NCI-H128 (cell line): Measurements from ENCODE around the gene SLC7A6OS.

Experiments used
- DNase-seq: peaks from one replicate; lab custom pipeline; 2025; ENCODE audit not compliant: unreplicated experiment; lab: John Stamatoyannopoulos, UW

The SLC7A6OS gene

DNA sequence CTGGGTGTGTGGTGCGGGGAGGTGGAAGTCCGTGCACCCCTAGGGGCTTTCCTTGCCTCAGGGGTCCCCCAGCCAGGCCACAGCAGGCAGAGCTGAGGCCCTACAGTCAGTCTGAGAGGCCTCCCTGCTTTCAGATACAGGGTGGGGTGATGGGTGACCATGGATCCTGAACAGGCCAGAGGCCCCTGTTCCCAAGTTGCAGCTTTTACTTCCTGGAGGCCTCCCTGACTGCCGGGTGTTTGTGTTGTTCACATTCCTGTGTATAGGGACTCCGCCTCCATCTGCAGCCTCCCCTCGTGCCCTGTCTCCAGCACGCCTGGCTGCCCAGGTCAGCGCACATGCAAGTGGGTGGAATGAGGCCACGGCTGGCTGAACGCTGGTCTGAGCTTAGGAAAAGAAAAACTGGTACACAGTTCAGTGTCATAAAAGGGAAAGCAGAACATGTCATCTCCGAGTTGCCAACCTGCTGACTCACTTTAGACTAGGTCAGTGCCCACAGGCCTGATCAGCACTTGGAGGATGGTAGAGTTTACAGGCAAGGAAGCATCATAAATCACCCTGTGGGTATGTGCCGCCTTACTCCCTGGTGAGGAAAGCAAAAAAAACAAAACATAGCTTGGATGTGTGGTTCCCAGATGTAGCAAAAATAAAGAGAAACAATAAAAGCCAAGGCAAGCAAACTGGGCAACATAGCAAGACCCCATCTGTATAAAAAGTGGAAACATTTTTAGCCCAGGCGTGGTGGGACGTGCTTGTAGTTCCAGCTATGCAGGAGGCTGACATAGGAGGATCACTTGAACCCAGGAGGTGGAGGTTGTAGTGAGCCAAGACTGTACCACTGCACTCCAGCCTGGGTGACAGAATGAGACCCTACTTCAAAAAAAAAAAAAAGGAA lies 52.6 kb downstream of the SLC7A6OS start:
- DNase-seq: no peak

DNA sequence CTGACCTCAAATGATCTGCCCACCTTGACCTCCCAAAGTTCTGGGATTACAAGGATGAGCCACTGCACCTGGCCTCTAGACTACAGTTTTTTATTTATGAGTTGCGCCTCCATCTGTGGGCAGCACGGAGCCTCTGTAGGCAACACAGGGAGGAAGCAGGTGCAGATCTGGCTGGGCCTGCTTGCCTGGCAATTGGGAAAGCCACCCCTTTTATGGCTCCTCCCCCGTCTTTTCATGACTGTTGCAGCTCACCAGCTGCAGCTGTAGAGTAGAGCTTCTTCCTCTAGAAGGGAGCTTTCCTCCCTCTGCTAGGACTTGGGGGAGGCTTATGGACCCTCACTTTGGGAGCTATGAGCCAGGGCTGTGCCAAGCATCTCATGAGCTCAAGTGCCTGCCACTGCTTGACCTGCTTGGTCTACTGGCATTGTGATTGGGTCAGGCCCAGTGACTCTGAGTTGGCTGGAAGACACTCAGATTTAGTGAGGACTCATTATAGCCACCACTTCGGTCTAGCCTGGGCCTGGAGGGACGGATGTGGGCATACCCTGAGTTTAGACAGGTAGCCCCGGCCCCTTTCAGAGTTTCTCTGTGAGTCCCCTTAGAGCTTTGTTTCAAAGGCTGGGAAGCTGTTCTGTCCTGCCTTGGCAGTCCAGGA lies 53.4 kb downstream of the SLC7A6OS start:
- DNase-seq: no peak

DNA sequence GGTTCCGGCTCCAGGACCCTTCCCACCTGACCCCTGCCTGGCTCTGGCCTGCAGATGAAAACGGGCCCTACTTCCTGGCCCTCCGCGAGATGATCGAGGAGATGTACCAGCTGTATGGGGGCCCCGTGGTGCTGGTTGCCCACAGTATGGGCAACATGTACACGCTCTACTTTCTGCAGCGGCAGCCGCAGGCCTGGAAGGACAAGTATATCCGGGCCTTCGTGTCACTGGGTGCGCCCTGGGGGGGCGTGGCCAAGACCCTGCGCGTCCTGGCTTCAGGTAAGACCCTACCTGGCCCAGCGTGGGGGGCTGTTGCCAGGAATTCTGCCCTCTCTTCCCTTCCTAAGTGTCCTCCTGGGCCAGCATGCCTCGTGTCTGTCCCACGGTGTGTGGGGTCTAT lies 55.0 kb downstream of the SLC7A6OS start:
- no peak for DNase-seq

DNA sequence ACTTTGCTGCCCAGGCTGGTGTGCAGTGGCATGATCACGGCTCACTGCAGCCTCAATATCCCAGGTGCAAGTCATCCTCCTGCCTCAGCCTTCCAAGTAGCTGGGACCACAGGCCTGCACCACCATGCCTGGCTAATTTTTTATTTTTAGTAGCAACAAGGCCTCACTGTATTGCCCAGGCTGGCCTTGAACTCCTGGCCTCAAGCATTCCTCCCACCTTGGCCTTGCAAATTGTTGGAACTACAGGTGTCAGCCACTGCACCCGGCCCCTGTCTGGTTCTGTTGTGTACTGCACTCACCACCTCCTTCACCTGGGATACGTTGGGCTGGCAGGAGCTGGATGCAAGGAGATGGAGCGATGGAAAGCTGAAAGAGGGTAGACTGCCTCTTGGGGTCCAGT lies 57.0 kb downstream of the SLC7A6OS start:
- no peak for DNase-seq

- no peak for DNase-seq
Observed at GRCh38 chr16:68252383-68252782, 58.4 kb downstream of the SLC7A6OS start.

DNA sequence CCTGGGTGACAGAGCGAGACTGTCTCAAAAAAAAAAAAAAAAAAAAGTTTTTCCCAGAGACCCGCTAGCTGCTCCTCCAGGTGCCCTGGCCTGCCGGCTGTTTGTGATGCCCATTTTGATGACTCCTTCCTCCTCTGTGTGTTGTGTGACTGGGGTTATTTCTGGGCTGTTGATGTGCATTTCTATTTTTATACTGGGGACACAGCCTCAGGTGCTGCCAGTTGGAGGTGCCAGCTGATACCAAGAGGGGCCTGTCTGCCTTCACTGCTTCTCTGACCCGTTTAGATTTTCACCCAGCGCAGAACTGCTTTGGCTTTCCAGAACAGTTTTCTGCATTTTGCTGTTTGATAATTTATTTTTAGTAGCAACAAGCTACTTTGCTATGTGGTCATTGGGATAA lies 58.9 kb downstream of the SLC7A6OS start:
- DNase-seq: no peak

DNA sequence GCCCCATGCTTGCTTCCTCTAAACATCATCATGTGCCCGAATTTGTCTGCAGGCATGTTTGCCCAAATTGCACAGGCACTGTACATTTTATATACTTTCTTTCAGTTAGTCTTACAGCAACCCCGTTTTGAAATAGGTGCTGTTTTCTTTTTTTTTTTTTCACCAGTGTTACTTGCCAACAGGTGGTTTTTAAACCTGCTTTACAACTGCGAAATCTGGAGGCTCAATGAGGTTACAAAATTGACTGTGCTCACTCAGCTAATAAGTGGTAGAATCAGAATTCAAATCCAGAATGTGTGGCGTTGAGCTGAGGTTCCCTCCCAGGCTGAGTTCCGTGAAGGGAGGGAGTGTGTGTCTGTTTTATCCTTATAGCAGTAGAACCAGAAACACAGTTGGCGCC lies 59.8 kb downstream of the SLC7A6OS start:
- no peak for DNase-seq

DNA sequence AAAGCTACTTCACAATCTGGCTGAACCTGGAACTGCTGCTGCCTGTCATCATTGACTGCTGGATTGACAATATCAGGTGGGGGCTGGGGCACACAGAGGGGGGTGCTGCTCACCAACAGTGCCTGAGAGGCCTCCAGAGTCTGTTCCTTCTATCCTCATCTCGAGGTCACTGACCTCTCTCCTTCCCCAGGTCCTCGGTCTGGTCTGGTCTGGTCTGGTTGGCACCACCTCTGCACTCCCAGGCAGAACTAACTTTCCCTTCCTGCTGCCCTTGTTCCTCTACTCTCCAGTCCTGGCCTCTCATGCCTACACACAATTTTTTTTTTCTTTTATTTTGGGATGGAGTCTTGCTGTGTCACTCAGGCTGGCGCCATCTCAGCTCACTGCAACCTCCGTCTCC lies 61.4 kb downstream of the SLC7A6OS start:
- no peak for DNase-seq
